Activated CD4-positive, alpha-beta T cell treated with anti-CD3 and anti-CD28 coated beads, Interleukin-2, amount 50 U/mL, for 1 hour (primary cell): Measurements from ENCODE around the gene CDX1.

Experiments used
- DNase-seq: peaks from one replicate; pipeline ENCODE4 v3.0.0-alpha.2; 2020

The CDX1 gene

DNA sequence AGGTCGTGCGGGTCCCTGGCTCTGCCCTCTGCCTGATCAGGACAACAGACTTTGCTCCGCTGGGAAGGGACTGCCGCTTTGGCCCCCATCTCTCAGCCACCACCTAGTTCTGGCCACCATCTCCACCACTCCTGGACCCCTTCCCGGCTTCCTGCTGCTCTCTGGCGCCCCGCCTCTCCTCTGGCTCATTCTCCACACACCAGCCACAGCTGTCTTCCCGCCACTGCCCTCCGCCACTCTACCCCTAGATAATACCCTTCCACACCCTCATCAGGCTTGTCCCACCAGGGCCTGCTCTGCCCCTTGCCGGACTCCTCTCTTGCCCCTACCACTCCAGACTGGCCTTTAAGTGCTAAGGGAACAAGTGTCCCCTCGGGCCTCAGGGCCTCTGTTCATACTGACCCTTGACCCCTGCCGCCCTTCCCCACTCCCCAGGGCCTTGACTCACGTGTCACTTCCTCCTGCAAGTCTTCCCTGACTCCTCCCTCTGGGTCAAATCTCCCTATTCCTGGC is 3.0 kb upstream of the CDX1 start:
- no peak for DNase-seq

DNA sequence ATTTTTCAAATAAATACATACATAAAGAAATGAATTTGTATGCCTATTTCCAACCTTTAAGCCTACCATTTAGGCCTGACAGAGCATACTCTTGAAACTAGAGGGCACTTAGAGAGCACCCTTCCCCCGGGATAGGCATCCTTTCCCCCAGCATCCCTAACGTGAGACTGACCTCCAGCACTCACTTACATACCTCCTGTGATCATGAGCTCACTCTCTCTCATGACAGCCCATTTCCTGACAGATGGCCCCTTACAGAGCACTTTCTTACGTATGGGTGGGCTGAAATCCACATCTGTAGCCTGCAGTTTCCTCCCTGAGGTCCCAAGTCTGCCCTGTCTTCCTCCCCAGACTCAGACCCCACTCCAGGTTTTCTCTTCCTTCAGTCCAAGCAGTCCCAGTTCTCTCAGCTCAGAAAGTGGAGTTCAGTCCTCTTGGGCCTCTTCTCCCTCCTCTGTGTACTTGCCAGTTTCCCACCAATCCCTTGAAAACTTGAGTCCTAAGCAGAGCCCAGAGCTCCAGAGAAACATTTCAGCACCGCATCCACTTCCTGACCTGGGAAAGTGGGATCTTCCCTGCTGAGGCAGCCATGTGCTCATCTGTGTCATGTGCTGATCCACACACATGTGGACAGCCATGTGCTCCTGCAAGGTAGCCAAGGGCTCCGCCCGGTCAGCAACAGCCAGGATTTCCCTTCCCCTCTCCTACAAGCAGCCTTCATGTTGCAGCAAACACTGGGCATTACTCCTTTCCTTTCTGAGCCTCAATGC is 2.2 kb upstream of the CDX1 start:
- DNase-seq: no peak

DNA sequence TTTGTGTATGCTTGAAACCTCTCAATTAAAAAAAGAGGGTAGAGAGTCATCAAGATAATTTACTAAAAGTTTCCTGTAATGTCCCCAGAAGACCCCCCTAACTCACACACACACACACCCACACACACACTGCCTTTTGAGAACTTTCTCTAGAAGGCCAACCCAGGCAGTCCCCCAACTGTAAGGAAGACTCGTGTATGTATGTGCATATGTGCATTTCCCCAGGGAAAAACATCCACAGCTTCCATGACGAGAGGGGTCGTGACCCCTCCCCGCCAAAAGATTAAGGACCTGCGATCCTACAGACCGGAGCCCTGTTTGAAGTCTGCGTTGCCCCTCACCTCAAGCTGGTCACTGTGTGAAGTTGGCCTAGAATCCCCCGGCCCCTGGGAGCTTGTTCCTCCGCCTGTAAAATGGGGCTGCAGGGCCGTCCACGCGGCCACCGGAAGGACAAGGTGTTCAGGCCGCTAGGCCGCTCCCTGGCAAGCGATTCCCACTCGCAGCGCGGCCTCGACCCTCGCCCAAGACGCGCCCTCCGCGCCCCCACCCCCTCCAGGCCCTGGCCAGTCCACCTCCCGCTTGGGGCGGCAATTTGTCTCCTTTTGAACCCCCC is 435 bp upstream of the CDX1 start:
- DNase-seq: no peak

DNA sequence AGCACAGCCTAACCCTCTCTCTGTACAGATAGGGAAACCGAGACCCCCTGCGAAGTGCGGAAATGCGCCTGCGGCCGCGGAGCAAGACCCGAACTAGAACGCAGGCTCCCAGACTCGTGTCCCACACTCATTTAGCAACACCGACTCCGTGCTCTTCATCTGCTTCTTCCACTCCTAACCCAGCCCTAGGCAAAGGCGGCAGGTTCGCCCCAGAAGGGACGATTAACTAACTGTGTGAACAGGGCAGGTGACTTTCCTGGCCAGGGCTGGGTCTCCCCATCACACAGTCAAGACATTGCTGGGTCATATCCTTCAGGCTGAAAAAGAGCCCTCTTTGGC is 903 bp downstream of the CDX1 start:
- DNase-seq: no peak

DNA sequence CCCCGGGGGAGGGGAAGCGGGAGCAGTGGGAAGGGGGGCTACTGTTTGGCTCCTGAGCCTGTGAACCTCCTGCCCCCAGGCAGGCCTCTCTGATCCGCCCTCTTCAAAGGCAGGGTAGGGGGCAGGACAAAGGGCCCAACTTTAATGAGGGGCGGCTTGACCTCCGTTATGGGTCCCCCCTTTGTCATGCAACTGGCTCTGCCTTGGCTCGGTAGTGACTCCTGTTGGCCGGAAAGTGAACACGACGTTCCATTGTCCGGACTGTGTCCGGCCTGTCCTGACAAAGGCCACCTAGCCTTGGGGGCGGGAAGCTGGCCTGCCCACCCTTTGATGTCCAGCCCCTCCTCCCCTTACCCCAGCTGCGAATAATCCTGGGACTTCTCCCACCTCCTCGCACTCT is 1.3 kb downstream of the CDX1 start:
- no peak for DNase-seq

DNA sequence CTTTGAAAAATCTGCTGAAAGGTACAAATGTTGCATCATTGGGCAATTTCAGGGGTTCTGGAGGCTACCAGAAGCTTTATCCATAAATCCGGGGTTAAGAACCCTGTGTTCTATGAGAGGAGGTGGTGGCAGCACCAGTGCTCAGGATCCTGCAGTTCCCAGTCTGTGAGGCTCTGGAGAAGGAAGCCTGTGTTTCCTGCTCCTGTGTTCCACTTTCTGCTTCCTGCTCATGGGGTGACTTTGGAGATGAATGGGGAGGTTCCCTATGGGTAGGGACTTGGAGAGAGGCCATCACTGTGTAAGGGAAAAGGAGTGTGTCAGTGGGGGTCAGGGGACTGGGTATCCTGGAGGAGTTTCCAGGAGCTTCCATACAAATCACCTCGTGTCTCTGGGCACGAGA is 2.3 kb downstream of the CDX1 start:
- no peak for DNase-seq

DNA sequence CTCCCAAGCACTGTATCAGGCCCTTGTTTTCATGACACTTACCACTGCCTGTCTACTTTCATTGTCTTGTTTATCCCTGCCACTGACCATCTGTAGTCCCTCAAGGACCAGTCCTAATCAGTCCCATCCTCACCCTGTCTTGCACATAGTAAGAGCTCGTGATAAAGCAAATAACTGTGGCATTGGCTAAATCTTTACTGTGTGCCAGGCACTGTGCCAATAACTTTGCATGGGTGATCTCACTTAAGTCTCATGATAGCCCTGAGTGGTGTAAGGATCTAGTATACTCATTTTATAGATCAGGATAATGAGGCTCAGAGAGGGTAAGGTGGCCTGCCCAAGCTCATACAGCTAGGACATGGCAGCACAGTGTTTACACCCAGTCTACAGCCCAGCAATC is 5.6 kb downstream of the CDX1 start:
- DNase-seq: no peak

DNA sequence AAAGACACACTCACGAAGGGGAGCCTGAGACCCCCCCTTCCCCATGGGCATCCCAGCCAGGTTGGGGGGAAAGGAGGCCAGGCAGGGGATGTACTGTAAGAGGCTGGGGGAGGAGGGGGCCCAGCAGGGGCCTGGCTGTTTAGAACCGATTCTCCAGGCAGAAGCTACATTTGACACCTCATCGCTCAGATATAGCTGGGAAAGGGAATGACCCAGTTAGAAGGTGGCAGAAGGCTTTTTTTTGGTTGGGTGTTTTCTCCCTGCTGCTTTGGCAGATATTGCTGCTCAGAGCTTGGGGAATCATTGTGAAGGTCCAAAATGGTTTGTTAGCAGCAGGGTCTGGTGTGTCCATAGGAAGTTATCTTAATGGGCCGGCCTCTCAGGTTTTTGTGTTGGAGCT is 6.0 kb downstream of the CDX1 start:
- DNase-seq: no peak

DNA sequence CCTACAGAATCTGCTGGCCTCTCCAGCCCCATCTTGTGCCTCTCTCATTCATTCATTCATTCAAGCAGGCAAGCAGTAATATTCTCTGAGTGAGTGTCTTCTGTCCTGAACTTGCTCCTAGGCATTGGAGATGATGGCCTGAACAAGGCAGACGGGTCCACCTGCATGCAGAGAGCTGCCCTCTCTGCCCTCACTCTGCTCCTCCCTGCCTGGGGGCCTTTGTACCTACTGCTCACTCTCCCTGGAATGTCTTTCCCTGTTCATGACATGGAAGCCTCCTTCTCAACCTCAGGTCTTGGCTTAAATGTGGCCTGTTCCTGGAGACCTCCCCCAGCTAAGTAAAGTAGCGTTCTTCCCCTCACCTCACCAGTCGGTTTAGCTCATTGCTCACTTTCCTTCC is 6.6 kb downstream of the CDX1 start:
- no peak for DNase-seq

DNA sequence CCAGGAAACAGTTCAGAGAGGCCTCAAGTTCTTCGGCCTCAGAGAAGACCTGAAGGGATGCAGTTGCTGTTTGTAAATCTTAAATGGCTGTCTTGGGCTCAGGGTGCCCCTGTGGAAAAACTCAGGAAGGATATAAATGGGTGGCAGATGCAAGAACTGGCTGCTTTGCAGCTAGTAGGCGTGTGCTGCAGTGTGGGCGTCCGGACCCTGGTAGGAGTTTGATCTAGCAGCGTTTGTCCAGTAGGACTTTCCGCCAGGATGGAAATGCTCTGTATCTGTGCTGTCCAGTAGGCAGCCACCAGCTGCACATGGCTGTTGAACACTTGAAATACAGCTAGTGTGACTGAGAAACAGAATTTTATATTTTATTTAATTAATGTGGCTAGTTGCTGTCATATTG is 7.7 kb downstream of the CDX1 start:
- DNase-seq: no peak

DNA sequence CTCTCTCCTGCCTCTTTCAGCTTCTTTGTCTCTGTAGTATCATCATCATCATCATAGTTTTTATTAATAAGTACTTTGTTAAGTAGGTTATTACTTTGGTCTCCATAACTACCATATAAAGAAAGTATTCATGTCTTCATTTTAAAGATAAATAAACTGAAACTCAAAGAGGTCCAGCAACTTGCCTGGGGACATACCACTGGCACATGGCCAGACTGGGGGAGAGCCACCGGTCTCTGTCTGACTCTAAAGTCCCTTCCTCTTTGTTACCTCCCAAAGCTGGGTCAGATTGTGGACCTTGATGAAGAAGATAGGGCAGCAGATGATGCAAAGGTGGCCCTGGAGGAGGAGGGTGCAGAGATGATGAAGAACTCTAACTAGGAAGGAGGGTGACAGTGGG is 8.5 kb downstream of the CDX1 start:
- no peak for DNase-seq

DNA sequence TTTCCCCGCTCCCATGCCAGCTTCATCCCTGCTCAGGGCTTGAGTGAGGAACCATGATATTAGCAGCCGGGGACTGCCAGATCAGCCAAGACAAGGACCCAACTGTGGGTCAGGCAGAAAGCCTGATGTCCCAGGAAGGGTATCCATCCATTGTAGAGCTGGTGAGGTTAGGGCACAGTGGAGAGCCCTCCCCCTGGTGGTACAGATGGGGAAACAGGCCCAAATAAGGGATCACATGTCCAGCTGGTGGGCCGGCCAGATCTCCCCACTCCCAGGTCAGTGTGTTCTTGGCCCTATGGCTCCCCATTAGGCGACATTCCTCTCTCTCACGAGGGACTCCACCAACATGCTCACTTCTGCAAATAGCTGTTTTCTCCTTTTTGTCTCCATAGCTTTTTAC is 9.0 kb downstream of the CDX1 start:
- DNase-seq: no peak

DNA sequence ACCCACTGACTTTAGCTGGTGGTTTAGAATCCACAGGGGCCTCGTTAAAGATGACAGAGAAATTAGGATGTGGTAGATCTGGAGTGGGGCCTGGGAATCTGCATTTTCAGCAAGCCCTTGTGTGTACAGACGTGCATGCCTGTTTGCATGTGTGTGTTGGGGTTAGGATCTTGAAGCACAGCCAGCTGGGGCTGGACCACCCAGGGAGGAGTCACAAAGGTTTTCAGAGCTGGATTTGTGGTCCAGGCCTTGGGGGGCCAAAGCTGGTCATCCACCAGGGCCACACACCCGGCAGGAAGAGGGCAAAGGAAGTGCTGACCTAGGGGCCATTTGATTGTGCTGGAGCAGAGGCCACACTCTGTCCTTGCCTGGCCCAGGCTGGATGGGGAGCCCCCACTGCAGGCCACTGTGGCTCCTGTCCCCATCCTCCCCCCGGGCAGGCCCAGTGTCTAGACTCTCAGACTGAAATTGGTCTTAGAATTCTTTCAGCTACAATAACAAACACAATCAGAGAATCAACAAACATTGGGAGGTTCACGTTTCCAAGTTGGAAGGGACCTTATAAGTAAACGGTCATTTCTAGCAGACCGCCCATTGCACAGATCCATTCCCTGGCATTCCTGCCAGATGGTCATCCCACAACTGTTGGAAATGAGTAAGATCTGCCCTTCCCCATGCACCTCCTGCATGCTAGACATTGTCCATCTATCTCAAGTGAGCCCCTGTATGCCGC is 10.3 kb downstream of the CDX1 start:
- no peak for DNase-seq

DNA sequence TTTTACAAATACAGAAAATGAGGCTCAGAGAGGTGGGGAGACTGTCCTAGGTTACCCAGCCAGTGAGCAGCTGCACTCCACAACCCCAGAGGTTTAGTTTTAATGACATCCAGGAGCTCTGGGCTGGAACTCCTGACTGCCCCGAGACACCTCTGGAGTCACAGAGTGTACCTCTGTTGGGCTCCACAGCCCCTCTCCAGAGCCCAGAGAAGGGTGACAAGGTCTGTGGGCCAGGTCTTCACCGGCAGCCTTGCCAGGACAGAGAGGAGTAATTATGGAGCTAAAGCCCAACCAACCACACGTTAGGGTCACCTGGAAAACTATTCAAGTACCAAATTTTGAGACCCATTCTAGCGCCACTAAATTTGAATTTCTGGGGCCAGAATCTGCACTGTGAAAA is 11.1 kb downstream of the CDX1 start:
- DNase-seq: no peak

DNA sequence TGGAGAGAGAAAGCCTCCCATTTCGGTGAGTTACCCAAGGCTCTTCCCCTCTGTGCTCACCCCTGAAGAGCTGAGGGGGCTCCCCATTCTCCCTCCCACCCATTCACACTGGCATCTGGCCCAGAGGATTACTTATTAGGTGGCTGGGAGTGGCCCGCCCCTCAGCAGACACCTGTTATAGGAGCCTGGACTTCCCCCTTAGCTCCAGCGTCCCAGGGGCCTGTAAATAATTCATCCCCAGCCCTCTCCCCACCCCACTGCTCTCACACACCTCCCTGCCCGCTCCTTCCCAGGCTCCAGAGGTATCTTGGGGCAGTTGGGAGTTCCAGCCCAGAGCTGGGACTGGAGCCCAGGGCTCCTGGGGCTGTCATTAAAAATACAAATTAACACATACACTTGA is 11.7 kb downstream of the CDX1 start:
- no peak for DNase-seq

DNA sequence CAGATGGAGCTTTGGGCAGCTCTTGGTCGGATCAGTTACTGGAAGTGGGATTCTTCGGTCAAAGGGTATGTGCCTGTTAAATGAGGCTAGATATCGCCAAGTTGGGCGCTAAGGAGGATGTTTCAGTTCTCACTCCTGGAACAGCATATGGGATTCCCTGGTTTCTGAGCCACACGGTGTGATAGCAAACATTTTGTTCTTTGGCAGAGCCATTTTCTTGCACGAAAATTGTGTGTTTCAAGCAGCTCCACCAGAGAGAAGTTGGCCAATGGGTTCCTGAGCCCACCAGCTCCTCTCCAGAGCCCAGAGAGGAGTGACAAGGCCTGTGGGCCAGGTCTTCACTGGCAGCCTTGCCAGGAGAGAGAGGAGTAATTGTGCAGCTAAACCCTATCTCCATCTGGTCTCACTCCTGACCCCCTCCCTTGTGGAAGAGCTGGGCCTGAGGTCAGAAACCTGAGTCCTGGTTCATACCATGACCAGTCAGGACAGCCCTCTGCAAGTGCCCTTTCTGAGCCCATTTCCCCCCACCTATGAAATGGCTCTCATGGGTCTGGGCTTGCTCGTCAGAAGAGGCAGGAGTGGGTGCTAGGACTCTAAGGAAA is 12.5 kb downstream of the CDX1 start:
- DNase-seq: no peak

DNA sequence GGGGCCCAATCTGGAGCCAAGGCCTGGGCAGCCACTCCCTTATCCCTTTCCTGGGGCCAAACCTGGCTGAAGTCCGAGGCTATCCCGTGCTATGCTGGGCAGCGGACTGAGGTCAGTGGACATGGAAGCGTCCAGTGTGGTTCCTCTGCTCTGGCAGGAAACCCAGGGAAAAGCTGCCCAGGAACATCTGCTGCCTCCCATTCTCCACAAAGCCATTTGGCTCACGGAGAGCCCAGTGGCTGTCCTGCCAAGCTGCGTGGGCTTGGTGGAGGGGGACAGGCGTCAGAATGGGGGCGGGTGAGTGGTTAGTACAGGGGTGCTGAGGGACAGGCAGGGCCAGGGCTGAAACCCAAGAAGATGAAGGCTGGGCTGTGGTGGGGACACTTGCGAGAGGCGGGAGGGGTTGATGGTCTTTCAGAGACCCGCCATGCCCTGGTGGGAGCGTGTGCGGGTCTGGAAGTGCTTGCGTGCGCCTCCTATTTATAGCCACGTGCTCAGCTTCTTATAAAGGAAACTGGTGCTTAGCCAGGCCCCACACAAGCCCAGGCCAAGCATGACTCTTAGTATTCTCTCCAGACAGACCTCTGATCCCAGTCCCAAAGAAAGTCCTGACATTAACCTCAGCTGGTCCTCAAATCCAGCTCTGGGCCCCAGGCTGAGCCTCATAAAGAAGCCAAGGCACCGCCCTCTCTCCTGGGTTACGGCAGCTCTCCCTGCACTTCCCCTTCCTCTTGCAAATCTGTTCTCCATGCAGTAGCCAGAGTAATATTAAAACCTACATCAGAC is 13.9 kb downstream of the CDX1 start:
- DNase-seq: no peak

DNA sequence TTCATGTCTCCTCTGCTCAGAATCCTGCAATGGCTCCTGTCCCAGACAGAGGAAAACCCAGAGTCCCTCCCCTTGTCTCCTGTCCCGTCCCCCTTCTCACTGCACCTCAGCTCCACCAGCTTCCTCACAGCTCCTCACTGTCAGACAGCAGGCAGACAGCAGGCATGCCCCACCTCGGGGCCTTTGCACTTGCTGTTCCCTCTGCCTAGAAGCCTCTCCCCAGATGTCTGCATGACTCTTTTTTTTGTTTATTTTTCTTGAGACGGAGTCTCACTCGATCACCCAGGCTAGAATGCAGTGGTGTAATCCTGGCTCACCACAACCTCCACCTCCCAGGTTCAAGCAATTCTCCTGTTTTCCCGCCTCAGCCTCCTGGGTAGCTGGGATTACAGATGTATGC is 14.4 kb downstream of the CDX1 start:
- no peak for DNase-seq

DNA sequence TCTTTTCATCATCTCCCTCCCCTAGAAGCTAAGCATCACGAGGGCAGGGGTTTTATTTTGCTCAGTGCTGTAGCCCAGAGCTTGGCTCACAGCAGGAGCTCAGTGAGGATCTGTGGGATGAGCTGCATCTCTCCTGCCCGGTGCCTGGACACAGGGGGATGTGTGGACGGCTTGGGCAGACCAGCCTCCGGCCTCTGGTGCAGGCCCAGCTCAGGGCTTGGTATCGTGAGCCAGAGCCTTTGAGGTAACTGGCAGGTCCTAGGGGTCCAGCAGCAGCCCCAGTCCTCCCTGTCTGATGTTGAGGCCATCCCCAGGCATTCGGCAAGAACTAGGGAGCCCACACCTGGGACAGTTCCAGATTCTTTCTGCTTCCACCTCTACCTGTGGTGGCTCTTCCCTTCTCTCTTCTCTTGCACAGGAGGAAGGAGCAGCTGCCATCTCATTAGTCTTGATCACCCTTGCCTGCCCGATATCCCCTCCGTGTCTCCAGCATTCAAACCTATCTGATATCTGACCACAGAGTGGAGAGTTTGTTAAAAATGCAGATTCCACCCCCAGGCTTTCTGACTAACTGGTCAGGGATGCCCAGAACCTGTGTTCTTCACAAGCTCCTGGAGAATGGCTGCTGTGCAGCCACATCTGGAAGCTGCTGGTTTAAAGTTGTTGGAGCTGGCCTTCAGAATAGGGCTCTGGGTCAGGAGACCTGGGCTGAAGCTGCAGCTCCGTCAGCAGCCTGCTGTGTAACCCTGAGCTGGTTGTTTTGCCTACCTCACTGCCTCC is 15.4 kb downstream of the CDX1 start:
- DNase-seq: no peak

DNA sequence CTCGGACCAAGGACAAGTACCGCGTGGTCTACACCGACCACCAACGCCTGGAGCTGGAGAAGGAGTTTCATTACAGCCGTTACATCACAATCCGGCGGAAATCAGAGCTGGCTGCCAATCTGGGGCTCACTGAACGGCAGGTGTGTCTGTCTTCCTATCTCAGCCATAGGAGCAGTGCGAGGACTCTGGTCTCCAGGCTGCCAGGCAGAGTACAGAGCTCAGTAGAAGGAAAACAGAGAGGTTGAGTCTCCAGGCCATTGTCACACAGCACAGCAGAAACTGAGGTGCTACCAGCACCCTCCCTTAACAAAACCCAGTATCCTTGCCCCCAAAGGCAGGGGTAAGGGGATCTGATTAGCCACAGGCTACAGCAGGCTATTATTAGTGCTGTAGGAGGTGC is 16.2 kb downstream of the CDX1 start:
- DNase-seq: no peak

DNA sequence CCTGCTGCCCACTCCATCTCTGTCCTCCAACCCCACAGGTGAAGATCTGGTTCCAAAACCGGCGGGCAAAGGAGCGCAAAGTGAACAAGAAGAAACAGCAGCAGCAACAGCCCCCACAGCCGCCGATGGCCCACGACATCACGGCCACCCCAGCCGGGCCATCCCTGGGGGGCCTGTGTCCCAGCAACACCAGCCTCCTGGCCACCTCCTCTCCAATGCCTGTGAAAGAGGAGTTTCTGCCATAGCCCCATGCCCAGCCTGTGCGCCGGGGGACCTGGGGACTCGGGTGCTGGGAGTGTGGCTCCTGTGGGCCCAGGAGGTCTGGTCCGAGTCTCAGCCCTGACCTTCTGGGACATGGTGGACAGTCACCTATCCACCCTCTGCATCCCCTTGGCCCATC is 16.9 kb downstream of the CDX1 start:
- no peak for DNase-seq

DNA sequence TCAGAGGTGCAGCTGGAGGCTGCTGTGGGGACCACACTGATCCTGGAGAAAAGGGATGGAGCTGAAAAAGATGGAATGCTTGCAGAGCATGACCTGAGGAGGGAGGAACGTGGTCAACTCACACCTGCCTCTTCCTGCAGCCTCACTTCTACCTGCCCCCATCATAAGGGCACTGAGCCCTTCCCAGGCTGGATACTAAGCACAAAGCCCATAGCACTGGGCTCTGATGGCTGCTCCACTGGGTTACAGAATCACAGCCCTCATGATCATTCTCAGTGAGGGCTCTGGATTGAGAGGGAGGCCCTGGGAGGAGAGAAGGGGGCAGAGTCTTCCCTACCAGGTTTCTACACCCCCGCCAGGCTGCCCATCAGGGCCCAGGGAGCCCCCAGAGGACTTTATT is 17.4 kb downstream of the CDX1 start:
- DNase-seq: no peak
